GM18519 (cell line): ENCODE results near the gene ABCA13.

Source experiments
- ATAC-seq: cut with Tn5 transposase; IDR thresholded peaks from one replicate; pipeline ENCODE4 v1.9.1; 2021; ENCODE audit warnings: mild to moderate bottlenecking, moderate library complexity; ENCODE audit not compliant: unreplicated experiment, low FRiP score

ABCA13 gene

DNA sequence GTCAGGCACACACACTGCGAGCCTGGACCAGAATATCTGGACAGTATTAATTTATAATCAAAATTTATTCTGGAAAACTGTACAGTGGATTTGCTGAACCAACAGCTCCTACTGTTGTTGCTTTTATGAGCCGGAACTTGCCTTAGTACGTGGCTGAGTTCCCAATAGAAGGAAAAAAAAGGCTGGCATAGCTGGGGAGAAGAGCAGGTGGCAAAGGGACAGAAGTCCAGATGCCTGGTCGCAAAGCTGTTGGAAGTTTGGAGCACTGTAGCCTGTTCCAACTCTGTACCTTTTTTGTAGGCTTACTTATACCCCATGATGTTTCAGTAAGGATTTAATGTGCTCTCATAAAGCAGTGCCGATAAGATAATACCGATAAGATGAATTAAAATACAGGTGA, 333.8 kb downstream of the ABCA13 start:
- ATAC-seq: no peak

DNA sequence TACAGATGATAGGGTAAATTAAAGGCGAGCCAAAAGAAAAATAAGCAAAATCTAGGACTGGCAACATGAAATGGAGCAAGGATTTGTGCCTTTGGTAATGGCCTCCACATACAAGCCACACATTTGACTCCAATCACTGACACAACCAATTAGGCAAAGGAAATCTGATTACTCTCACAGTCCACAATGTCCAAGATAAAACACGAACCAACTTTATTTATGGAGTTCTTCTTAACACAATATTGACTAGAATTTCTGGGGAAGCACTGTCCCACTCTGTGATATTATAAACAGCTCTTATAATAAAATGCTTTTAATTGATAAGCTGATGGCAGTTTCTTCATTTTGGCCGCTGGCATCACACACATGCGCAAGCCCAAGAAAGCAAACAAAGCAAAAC, 334.2 kb downstream of the ABCA13 start:
- no peak for ATAC-seq

DNA sequence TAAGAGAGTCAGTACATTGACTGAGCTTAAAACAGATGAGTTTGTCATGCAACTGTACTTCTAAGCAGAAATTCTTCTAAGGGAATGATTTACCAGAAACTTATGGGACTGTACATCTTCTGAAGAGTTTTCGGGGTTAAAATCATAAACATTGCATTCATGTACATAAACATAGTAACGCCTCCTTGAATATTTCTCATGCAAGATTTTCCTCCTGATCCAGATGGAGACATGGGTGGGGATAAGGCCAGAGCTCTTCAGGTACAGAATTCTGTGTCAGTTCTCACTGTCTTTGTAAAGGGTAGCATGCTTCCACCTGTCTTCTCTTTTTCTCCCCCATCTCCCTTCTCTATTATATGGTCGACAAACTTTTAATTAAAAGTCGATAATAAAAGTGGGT, 335.3 kb downstream of the ABCA13 start:
- no peak for ATAC-seq

DNA sequence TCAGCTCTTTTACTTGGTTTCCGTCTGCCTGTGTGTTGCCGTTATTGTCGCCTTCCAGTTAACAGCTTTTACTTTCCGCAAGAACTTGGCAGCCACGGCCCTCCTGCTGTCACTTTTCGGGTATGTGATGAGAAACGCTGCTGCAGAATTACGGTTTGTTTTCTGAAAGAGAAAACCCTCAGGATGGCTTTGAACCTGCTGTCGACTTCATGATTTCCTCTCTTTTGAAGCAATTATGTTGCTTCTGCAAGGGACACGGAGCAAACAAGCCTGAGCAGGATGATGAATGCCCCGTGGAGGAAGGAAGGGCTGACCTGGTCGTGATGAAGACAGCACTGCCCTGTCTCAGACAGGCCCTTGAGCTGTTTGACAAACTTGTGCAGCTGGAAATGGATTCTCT, 339.8 kb downstream of the ABCA13 start:
- no peak for ATAC-seq

DNA sequence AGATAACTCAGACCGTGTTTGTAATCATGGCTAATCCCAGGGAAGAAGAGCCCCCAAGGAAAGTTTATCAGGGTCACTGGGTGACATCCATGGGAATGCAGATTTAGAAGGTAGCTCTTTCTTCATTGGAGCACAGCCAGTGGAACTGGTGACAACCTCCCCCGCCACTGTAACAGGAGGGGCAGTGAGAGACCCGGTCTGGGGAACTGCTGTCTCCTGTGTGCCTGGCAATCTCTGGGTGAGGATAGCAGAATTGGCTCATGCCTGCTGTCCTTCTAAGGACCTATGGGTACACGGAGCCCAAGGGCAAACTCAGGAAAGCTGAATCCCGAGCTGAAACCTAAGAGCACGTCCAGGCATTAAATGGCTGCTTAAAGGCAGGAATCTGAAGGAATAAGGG, 341.6 kb downstream of the ABCA13 start:
- no peak for ATAC-seq

DNA sequence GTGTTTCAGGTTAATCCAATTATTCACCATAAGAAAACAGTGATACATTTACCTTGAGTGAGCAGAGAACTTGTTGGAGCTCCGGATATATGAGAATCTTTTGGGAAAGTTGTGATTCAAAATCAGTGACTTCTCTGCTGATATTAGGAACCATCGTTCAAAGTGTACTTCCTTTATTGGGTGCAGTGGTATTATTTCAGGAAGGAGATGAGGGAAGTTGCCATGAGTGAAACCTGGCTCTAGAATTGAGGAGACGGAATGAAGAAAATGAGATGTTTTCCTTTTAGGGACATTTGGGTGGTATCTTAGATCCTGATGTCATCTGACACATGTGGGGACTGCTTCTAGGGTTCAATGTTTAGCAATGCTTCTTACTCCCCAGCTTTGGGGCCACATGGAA, 343.9 kb downstream of the ABCA13 start:
- ATAC-seq: no peak

DNA sequence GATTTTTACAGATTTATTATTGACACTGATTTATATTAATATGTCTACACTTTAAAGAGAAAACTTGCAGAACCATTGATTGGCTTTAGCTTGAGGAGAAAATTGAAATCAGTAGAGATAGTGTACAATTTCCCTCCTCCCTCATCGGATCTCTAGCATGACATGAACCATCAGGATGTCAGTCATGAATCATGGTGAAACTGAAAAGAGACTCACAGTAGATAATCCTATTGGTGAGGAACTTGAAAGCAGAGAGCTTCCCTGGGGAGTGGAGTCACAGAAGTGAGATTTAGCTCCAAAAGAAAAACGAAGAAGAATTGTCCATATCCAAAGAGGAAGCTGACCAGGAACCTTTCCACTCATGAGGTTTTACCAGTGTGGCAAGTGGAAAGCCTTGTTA, 346.8 kb downstream of the ABCA13 start:
- no peak for ATAC-seq

DNA sequence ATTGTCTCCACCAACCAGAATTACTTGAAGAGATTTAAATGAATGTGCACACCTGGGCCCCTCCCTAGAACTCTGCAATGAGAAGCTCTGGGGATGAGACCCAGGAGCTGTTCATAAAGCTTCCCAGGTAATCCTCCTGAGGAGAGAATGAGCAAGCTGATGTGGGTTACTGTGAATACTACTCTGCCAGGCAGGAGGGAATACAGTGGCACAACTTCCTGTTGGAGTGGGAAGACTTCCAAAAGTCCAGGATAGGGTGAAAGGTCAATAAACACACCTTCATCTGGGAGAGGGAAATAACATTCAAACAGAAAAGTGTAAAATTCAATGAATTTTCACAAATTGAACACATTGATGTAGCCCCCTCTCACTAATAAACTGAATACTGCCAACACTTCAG, 351.4 kb downstream of the ABCA13 start:
- ATAC-seq: no peak

DNA sequence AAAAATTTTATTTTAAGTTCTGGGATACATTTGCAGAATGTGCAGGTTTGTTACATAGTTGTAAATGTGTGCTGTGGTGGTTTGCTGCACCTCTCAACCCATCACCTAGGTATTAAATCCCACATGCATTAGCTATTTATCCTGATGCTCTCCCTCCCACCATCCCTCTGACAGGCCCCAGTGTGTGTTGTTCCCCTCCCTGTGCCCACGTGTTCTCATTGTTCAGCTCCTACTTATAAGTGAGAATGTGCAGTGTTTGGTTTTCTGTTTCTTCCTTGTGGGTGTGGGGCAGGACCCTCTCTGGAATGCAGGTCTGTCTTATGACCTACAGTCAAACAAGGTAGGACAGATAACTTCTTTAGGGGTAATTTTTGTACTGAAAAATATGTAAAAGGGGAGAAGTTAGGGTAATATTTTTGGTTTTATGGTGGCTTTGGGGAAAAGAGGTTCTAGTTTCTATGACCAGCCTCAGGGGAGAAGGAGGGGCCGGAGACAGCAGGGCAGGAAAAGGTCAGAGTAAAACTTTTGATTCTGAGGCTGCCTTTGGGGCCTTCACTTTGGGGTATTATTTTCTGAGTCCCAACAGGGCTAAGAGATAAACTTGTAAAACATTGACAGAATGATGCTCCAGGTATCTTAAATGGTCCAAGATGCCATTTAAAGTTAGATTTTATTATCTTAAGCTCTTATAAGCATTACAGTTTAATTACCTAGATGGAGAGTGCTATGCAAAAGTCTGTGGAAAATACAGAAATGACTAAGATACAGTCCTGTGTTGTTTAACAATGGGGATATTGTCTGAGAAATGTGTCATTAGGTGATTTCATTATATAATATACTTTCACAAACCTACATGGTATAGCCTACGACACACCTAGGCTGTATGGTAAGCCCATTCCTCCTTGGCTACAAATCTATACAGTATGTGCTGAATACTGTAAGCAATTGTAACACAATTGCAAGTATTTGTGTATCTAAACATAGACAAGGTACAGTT, 354.8 kb downstream of the ABCA13 start:
- no peak for ATAC-seq

DNA sequence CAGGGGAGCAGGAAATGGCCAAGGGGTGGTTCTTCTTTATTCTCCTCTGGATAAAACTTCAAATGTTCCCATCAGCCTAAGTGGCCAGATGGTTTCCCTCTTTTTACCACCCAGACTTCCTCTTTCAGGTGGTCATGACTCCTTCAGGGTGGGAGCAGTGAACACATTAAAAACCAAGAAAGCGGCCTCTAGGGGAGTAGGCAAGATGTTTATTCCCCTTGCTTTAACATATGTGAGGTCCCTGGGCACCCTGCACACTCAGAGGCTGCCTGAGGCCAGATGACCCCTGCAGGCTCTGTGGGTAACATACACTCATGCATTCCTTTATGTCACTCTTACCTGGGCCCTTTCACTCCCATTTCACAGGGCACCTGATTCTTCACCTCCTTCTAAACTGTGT, 357.4 kb downstream of the ABCA13 start:
- no peak for ATAC-seq

DNA sequence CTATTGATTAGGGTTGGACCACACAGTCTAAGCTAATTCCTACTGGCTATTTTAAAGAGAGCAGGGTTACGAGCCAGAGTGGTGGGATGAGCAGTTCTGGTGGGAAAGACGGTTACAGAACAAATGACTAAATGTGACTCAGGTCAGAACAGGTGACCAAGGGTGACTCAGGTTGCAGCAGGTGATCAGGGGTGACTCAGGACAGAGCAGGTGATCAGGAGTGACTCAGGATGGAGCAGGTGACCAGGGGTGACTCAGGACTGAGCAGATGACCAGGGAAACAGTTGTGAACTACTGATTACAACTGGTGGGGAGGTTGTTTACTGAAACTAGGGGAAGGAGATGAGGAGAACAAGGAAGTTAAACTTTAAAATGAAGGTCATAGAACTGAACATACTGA, 366.3 kb downstream of the ABCA13 start:
- ATAC-seq: no peak

DNA sequence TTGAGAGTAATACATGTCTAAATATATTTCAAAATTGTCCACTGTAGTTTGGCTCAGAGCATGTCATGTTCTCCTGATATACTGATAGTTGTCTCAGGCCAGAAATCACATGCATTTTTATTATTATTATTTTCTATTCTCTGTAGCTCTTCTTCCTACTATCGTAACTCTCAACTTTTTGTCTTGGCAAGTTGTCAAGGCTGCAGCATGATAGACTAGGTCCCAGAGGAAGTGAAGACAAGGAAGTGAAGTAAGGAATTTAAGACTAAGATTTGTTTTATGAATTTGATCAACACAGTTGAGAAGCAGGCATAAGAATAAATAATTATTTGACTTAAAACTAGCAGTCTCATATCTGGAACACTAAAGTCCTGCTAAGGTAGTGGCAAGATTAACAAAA, 369.5 kb downstream of the ABCA13 start:
- no peak for ATAC-seq

DNA sequence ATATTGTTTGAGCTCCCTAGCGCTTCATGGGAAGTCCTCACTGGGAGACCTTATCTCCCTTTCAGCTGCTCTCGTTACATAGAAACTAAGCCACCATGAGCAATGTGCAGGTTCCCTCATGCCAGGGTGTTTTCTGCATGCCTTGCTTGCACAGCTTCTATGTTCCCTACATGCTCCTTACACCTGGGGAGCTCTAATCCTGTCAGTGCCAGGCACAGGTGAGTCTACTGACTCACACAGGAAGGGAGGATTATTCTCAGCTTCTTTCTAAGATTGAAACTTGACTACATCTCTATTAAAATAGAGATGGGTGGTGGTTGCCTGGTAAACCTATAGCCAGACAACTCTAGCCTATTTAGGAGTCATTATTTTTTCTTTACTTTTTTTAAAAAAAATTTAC, 377.4 kb downstream of the ABCA13 start:
- no peak for ATAC-seq

DNA sequence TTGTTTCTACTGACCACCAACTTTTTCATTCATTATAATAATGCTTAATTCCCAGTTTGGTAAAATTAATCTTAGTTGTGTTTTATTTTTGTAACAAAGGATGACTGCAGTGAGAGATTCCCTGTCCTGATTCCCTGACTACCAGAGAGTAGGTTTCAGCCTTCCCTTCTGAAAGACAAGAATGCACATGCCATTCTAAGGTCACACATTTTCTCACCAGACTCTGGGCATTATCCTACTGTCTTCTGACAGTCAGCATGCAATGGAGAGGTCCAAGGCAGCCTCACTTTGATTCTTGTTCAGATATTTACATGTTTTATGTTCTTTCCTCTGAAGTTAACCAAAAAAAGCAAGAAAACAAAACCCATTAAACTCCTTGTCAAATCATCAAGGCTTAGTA, 380.4 kb downstream of the ABCA13 start:
- no peak for ATAC-seq

DNA sequence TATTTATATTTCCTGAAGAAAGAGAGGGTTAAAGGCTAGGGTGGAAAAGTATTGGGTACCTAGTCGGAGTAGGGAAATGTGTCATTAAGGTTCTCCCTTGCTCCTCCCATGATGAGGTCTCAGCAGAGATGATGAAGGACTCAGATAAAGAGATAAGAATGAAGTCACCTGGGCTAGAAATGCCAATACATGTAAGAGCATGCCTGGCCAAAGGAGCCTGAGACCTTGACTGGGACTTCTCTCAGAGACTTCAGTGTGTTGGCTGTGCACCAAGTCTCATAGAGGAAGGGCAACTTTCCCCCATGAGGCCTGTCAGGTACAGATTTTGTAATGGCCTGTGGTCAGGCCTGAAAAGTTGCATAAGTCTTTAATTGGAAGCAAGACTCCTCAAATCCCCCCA, 392.1 kb downstream of the ABCA13 start:
- no peak for ATAC-seq

DNA sequence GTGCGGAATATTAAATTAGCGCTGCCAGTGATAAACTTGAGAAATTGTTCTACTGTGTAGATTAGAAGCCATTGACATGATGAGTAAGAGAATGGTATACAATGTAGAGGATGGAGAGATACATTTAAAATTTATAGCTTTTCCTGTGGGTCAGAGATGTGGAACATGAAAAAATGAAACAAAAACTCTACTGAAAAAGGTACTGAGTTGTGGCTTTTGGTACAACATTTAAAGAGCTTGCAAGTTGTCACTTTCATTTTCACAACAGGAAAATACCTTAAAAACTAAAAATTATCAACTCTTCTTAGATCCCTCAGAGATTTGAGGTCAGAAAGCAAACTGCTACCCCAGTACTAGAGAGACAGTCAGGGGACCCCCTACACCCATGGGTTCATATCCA, 404.3 kb downstream of the ABCA13 start:
- ATAC-seq: no peak

DNA sequence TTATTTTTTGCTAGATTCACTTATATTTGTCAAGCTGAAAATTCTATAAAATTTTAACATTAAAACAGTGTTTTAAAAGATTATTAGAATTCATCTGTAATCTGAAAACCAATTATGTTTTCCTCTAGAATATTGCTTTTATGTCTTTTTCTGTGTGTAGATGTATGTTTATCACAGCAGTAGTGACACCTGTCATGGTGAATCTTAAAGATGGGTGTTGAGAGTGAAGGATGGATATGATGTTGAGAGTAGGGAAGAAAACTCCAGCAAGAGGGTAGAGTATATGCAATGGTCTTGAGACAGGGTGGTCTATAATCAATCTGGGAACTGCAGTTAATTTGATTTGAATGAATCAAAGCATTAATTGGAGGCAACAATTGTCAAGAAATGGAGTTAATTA, 416.2 kb downstream of the ABCA13 start:
- no peak for ATAC-seq

DNA sequence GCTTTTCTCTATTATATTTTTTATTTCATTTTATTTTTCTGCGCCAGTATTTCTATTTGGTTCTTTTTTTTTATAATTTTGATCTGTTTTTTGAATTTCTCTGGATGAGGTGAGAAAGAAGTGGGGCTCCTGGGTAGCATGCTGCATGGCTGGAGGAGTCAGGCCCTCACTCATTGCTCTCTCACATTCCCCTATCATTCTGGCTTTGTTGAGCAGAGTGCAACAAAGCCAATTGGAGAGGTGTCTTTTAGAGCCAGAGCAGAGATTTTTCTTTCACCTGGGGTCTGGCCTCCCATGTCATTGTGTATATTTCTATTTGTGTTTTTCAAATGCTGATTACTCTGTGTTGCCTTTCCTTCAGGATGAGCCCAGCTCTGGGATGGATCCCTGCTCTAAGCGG, 423.1 kb downstream of the ABCA13 start:
- no peak for ATAC-seq

DNA sequence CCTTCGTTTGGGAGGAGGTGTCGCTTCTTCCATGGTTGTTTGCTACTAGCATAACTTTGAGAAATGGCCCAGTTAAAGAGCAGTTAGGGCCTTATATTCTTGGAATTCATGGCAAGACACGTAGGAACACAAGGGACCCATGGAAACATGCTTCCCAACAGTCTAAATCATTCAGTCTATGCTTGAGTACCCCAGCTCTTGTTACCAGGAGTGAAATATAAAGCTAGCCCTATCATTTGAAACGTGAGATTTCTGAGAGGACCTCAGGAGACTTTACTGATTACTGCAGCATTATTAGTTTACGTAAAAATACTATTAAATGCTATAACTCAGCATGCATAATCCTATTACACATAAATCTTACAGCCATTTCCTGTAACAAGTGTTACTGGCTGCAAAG, 424.5 kb downstream of the ABCA13 start:
- ATAC-seq: no peak

DNA sequence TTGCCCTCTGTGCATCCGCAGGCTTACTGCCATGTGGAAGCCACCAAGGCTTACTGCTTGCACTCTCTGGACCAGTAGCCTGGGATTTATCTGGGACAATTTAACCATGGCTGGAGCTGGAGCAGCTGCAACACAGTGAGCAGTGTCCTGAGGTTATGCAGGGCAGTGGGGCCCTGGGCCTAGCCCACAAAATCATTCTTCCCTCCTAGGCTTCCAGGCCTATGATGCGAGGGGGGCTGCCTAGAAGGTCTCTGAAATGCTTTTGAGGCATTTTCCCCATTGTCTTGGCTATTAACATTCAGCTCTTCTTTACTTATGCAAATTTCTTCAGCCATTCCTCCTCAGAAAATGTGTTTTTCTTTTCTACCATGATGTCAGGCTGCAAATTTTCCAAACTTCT, 439.4 kb downstream of the ABCA13 start:
- ATAC-seq: no peak

DNA sequence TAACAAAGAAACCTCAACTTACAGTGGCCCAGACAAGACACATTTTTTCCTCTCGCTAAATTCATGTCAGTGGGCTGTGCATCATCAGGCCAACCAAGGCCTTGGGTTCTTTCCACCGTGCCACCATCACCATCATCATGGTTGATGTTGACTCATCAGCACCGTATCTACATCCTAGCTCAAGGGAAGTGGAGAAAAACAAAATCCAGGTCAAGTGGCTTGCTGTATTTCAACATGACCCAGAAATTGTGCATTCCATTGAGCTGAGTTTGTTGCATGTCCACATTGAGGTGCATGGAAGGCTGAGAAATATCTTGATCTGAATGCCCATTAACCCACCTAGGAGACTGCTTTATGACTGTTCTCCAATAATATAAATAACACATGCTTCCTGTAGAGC, 440.7 kb downstream of the ABCA13 start:
- ATAC-seq: no peak

DNA sequence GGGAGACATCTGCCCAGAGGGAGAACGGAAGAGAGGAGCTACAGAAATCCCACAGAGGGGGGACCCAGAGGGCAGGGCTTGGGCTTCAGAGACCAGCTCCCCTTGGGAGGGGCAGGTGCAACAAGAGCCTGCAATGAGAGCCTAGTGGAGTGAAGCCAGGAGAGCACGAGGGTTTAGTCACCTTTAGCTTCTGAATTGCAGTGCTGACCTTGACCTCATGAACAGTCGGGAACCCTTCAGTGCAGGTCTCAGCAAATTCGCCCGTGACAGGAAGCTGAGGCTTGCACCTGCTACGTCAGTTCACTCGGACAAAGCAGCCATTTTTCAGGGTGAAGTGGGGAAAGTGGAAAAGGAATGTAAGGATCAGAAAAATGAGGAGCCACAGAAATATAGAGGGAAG, 446.2 kb downstream of the ABCA13 start:
- ATAC-seq: no peak

DNA sequence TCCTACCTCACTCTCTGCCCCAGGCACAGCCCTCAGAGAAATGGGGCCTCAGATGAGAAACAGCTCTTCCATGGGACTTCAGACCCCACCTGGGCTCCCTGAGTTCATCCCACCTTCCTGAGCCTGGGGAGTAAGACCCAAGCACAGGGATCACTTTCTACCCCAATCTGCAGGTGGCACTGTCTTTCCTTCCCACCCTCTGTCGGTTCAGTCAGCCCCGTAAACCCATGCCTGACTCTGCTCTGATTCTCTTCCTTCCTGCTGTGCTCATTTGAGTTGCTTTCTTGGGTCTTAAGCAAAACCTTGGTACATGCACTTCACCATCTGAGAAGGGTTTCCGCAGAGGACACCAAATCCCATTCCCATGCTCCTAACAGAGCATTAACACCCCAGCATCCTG, 446.7 kb downstream of the ABCA13 start:
- ATAC-seq: no peak
